Measurements from ENCODE around the gene TUBB4A.

TUBB4A gene

DNA sequence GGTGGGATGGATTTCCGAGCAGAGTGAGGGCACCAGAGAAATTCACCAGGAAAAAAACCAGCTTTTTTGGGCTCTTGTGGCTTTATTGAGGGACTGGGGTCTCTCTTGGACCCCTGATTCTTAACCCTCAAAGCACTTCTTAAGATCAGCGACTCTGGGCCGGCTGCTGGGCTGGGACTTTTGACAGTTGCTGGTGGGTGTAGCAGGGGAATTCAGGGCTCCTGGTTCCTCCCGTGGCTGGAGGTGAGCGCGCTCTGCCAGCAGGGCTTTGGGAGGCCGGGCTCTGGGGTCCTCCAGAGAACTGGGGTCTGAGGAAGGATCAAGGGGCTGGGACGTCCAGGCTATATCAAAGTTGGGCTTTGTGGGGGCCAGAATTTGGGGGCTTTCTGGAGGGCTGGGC, 34.7 kb downstream of the TUBB4A start:
- Histone ChIP-seq H3K27ac (ENCODE audit: low read length) (no peak overlapping the region), H2AFZ (ENCODE audit: low read depth, low read length) (no peak overlapping the region), H4K20me1 (ENCODE audit: insufficient read depth, low read length) (no peaks in the 10 kb centered on the region), H3K4me3 (ENCODE audit: low read depth in 1 of 2, low read length in 2 of 2) (no peak overlapping the region), H3K36me3 (ENCODE audit: insufficient read depth, low read length) (peaks cover 8% of the 10 kb centered on the region; the same call in 1 of the 2 replicates), H3K79me2 (ENCODE audit: insufficient read depth, low read length) (no peaks in the 10 kb centered on the region), H3K4me2 (ENCODE audit: insufficient read depth, low read length) (no peak overlapping the region), H3K27me3 (ENCODE audit: insufficient read depth, low read length, poor library complexity) (no peaks in the 10 kb centered on the region), H3K9ac (ENCODE audit: low read depth, low read length) (no peak overlapping the region), H3K9me3 (ENCODE audit: insufficient read depth, low read length, severe bottlenecking) (no peaks in the 10 kb centered on the region), H3K4me1 (ENCODE audit: insufficient read depth, low read length) (no peaks in the 10 kb centered on the region)
- DNase-seq (no peak), ATAC-seq (ENCODE audit: insufficient read depth, low read depth) (no peak)
- TF ChIP-seq EZH2 (IDR thresholded peaks at IDR 0.05; ENCODE audit: borderline replicate concordance, low read depth, low read length, severe bottlenecking): no peak
- TF ChIP-seq, protein P1, sequence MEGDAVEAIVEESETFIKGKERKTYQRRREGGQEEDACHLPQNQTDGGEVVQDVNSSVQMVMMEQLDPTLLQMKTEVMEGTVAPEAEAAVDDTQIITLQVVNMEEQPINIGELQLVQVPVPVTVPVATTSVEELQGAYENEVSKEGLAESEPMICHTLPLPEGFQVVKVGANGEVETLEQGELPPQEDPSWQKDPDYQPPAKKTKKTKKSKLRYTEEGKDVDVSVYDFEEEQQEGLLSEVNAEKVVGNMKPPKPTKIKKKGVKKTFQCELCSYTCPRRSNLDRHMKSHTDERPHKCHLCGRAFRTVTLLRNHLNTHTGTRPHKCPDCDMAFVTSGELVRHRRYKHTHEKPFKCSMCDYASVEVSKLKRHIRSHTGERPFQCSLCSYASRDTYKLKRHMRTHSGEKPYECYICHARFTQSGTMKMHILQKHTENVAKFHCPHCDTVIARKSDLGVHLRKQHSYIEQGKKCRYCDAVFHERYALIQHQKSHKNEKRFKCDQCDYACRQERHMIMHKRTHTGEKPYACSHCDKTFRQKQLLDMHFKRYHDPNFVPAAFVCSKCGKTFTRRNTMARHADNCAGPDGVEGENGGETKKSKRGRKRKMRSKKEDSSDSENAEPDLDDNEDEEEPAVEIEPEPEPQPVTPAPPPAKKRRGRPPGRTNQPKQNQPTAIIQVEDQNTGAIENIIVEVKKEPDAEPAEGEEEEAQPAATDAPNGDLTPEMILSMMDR (IDR thresholded peaks at IDR 0.05; ENCODE audit: borderline replicate concordance, extremely low read depth, low read length, poor library complexity, severe bottlenecking): no peak

DNA sequence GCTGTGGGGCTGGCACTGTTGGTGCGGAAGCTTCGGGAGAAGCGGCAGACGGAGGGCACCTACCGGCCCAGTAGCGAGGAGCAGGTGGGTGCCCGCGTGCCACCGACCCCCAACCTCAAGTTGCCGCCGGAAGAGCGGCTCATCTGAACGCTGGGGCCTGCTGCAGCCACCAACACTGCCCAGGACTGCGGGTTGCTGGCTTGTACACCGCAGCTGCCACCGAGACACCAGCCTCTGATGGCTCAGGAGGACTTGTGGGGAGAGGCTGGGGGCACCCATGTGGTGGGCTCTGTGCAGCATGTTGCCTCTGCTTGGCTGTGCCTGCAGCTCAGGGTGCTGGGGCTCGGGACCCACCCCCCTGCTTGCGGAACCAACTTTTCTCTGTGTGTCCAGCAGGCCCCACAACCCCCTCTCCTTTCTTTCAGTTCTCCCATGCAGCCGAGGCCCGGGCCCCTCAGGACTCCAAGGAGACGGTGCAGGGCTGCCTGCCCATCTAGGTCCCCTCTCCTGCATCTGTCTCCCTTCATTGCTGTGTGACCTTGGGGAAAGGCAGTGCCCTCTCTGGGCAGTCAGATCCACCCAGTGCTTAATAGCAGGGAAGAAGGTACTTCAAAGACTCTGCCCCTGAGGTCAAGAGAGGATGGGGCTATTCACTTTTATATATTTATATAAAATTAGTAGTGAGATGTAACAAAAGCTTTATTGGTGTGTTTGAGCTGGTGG, 35.4 kb downstream of the TUBB4A start:
- ATAC-seq (ENCODE audit: insufficient read depth, low read depth) (peak; percentile 34; the same call in 2 of the 3 replicates), DNase-seq (no peak)
- Histone ChIP-seq H3K4me3 (ENCODE audit: low read depth in 1 of 2, low read length in 2 of 2) (no peak overlapping the region), H3K4me1 (ENCODE audit: insufficient read depth, low read length) (no peaks in the 10 kb centered on the region), H3K36me3 (ENCODE audit: insufficient read depth, low read length) (peaks cover 8% of the 10 kb centered on the region; the same call in 1 of the 2 replicates), H4K20me1 (ENCODE audit: insufficient read depth, low read length) (no peaks in the 10 kb centered on the region), H3K27me3 (ENCODE audit: insufficient read depth, low read length, poor library complexity) (no peaks in the 10 kb centered on the region), H3K4me2 (ENCODE audit: insufficient read depth, low read length) (no peak overlapping the region), H3K9ac (ENCODE audit: low read depth, low read length) (no peak overlapping the region), H3K9me3 (ENCODE audit: insufficient read depth, low read length, severe bottlenecking) (no peaks in the 10 kb centered on the region), H2AFZ (ENCODE audit: low read depth, low read length) (no peak overlapping the region), H3K79me2 (ENCODE audit: insufficient read depth, low read length) (no peaks in the 10 kb centered on the region), H3K27ac (ENCODE audit: low read length) (no peak overlapping the region)
- TF ChIP-seq EZH2 (IDR thresholded peaks at IDR 0.05; ENCODE audit: borderline replicate concordance, low read depth, low read length, severe bottlenecking): no peak
- TF ChIP-seq, protein P1 (IDR thresholded peaks at IDR 0.05; ENCODE audit: borderline replicate concordance, extremely low read depth, low read length, poor library complexity, severe bottlenecking): no peak

DNA sequence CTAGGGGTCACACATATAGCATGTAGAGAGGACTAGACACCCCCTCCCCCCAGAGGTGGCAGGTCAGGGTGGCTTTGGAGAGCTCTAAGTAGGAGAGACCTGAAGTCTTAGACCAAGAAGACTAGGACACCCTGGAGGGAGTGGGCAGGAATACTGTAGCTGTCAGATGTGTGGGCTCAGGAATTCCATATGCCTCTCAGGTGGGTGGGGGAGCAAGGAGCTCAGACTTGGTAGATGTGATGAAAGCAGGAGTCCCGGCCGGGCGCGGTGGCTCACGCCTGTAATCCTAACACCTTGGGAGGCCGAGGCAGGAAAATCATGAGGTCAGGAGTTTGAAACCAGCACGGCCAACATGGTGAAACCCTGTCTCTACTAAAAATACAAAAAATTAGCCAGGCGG, 36.4 kb downstream of the TUBB4A start:
- no peak overlapping the region for H3K27ac ChIP-seq (ENCODE audit: low read length)
- TF ChIP-seq, protein P1 (IDR thresholded peaks at IDR 0.05; ENCODE audit: borderline replicate concordance, extremely low read depth, low read length, poor library complexity, severe bottlenecking): no peak
- TF ChIP-seq EZH2 (IDR thresholded peaks at IDR 0.05; ENCODE audit: borderline replicate concordance, low read depth, low read length, severe bottlenecking): no peak
- H3K9ac ChIP-seq (ENCODE audit: low read depth, low read length): no peak overlapping the region
- no peaks in the 10 kb centered on the region for H4K20me1 ChIP-seq (ENCODE audit: insufficient read depth, low read length)
- ATAC-seq (ENCODE audit: insufficient read depth, low read depth) (no peak), DNase-seq (no peak)
- H3K27me3 ChIP-seq (ENCODE audit: insufficient read depth, low read length, poor library complexity): no peaks in the 10 kb centered on the region
- peaks cover 3% of the 10 kb centered on the region for H3K4me1 ChIP-seq (ENCODE audit: insufficient read depth, low read length)
- no peak overlapping the region for H3K4me2 ChIP-seq (ENCODE audit: insufficient read depth, low read length)
- peaks cover 8% of the 10 kb centered on the region; the same call in 1 of the 2 replicates for H3K36me3 ChIP-seq (ENCODE audit: insufficient read depth, low read length)
- H2AFZ ChIP-seq (ENCODE audit: low read depth, low read length): no peak overlapping the region
- H3K9me3 ChIP-seq (ENCODE audit: insufficient read depth, low read length, severe bottlenecking): no peaks in the 10 kb centered on the region
- H3K79me2 ChIP-seq (ENCODE audit: insufficient read depth, low read length): no peaks in the 10 kb centered on the region
- no peak overlapping the region for H3K4me3 ChIP-seq (ENCODE audit: low read depth in 1 of 2, low read length in 2 of 2)

All from DND-41 (cell line).